DMS53 (cell line): ENCODE results near the gene DTNB.
A peak's percentile ranks its signal among the peaks of the same experiment; 100 is the strongest.

Experiments used
- DNase-seq: peaks from one replicate; lab custom pipeline; 2025; lab: John Stamatoyannopoulos, UW

The DTNB gene

GRCh38 chr2:25386971-25387875 is 286.2 kb downstream of the DTNB start:
- DNase-seq, result no peak

GRCh38 chr2:25385910-25386309 is 287.5 kb downstream of the DTNB start:
- DNase-seq, result no peak

GRCh38 chr2:25383806-25384205 is 289.6 kb downstream of the DTNB start:
- DNase-seq, result no peak

GRCh38 chr2:25381502-25381901 is 291.9 kb downstream of the DTNB start:
- no peak for DNase-seq

- DNase-seq, result no peak
Observed at GRCh38 chr2:25380586-25381375, 292.6 kb downstream of the DTNB start.

GRCh38 chr2:25380023-25380422 is 293.4 kb downstream of the DTNB start:
- no peak for DNase-seq

GRCh38 chr2:25379535-25379934 is 293.8 kb downstream of the DTNB start:
- DNase-seq, result no peak

- no peak for DNase-seq
Observed at GRCh38 chr2:25378731-25379490, 294.5 kb downstream of the DTNB start.

- no peak for DNase-seq
Observed at GRCh38 chr2:25377822-25378421, 295.5 kb downstream of the DTNB start.

- DNase-seq, result peak; percentile 92
Observed at GRCh38 chr2:25376750-25377621, 296.4 kb downstream of the DTNB start.

GRCh38 chr2:25375989-25376545 is 297.3 kb downstream of the DTNB start:
- DNase-seq, result no peak

GRCh38 chr2:25375371-25375988 is 297.9 kb downstream of the DTNB start:
- DNase-seq, result no peak

- DNase-seq, result no peak
Observed at GRCh38 chr2:25374827-25375226, 298.6 kb downstream of the DTNB start.

GRCh38 chr2:25374411-25374810 is 299.0 kb downstream of the DTNB start:
- no peak for DNase-seq

- DNase-seq, result peak; percentile 94
Observed at GRCh38 chr2:25373269-25373981, 300.0 kb downstream of the DTNB start.

GRCh38 chr2:25372405-25373268 is 300.7 kb downstream of the DTNB start:
- DNase-seq, result no peak

GRCh38 chr2:25371253-25372241 is 301.8 kb downstream of the DTNB start:
- no peak for DNase-seq
